ENCODE results near the gene SLC29A1.

- TF ChIP-seq CTCF (IDR thresholded peaks at IDR 0.05) (no peak), POLR2AphosphoS5 (IDR thresholded peaks at IDR 0.05) (no peak)
Observed at GRCh38 chr6:44193307-44193910, 30.0 kb upstream of the SLC29A1 start.

Data from prostate gland (tissue), 2 donors.